Measurements from ENCODE around the gene GNE. TPM values are rescaled to one million over a fixed set of nuclear protein-coding genes. Genes with fewer than 3 reads are reported as not detected.

The GNE gene
- total and polyA plus RNA-seq, 2 of the 8 experiments (the other 6 are each of a cell fraction or from before 2014, with no cell fraction given) = 5.1 to 11.1 TPM

GRCh38 chr9:36258208-36258995, at the start of gene GNE (continued):
- no peak for TF ChIP-seq CHD7 (IDR thresholded peaks at IDR 0.05; ENCODE audit: insufficient replicate concordance, low read length)
- 0 out of 4 replicates have a peak, but pooled peaks of 1 of the 2 experiments have one; percentile 32 for TF ChIP-seq SIN3A (conservative IDR thresholded peaks at IDR 0.05 in 1 of 2, IDR thresholded peaks at IDR 0.05 in 1 of 2; ENCODE audit: low read depth in 1 of 2, low read length in 2 of 2)
- TF ChIP-seq KDM4A (IDR thresholded peaks at IDR 0.05; ENCODE audit: low read depth, low read length, severe bottlenecking) = peak; percentile 81
- TF ChIP-seq ATF2 (IDR thresholded peaks at IDR 0.05; ENCODE audit: low read length) = no peak
- TF ChIP-seq NANOG (IDR thresholded peaks at IDR 0.05; ENCODE audit: insufficient read depth, low read depth, low read length, poor library complexity, severe bottlenecking) = no peak
- TF ChIP-seq HDAC2 (IDR thresholded peaks at IDR 0.05; ENCODE audit: borderline replicate concordance in 1 of 2, low read depth in 2 of 2, low read length in 2 of 2) = peak; percentile 4 to 43; a peak in 2 of 4 replicates

Data from H1 (cell line).